Measurements from ENCODE around the gene DIO1.

Gene DIO1

DNA sequence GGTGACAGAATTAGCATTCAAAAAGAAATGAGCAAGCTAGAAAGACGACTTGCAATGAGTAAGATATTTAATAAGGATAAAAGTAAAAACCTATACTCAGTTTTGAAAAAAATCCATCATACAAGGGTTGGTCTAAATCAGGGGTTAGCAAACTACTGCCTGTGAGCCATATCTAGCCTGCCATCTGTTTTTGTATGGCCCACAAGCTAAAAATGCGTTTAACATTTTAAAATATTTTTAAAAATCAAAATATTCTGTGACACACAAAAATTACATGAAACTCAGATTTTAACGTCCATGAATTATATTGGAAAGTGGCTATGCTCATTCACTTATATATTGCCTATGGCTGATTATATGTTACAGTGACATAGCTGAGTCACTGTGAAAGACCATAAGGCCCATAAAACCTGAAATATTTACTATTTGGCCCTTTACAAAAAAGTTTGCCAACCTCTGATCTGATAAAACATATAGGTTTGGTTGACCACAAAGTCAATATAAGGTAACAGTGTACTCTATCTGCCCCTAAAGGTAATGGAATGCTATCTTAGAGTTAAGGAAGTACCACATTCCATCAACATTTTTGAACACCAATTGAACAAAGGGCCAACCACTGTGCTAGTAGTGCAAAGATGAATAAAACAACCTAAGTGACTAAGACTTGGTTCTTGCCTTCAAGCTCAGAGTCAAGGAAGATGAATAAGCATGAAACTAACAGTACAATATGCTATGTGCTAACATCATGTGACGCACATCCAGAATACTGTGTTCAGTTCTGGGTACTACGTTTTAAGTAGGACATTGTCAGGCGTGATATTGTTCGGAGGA, 48.4 kb downstream of the DIO1 start:
- DNase-seq (ENCODE audit: low read depth, low spot score): no peak

- DNase-seq (ENCODE audit: low read depth, low spot score): no peak
Measured at GRCh38 chr1:53943090-53943489, 49.1 kb downstream of the DIO1 start.

- no peak for DNase-seq (ENCODE audit: low read depth, low spot score)
Measured at GRCh38 chr1:53943490-53944043, 49.6 kb downstream of the DIO1 start.

DNA sequence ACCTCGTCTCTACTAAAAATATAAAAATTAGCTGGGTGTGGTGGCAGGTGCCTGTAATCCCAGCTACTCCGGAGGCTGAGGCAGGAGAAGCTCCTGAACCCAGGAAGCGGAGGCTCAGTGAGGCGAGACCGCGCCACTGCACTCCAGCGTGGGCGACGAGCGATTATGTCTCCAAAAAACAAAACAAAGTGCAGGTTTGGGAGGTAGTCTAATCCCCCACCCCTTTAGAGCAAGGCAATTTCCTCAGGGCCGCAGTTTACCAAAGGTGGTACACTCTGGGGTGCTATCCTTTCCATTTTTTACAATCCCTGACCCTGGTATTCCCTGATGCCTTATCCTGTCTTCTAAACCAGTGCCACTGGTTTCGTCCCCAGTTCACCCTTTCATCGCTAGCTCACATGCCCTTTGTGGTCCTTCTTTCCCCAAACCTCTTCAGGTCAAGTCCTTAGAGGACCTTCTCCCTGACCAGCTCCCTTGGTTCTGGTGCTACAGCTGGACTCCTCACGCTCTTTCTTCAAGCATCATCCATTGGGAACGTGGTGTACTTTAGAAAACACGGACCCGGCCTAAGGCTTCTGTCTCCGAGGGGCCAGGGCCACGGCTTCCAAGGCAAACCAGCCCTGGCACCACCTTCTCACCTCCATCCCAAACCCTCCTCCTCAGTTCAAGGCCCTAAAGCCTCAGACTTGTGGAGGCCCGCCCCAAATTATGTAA, 50.6 kb downstream of the DIO1 start:
- no peak for DNase-seq (ENCODE audit: low read depth, low spot score)

DNA sequence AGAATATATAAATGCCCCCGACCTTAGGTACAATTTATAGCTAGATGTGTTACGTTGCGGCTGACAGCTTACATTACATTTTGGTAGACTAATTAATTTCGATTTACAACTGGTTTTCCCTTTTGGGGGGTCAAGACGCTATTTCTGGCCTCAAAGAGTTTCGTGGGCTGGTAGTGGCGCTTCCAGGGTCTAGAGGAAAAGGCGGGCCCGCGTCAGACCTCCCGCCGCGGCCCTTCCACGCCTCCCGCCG, 51.1 kb downstream of the DIO1 start:
- no peak for DNase-seq (ENCODE audit: low read depth, low spot score)

GRCh38 chr1:53945433-53946251, 51.7 kb downstream of the DIO1 start, which contains the start of gene IFT25:
Gene IFT25 (minus strand): TSS chr1:53945699. CDS start chr1:53940082, 5,617 bp downstream.
- DNase-seq (ENCODE audit: low read depth, low spot score): peak; percentile 96

GRCh38 chr1:53946252-53947171, 52.5 kb downstream of the DIO1 start, which contains the start of gene LRRC42:
Gene LRRC42 (plus strand): TSS chr1:53946350. CDS start chr1:53952000, 5,650 bp downstream.
- no peak for DNase-seq (ENCODE audit: low read depth, low spot score)

DNA sequence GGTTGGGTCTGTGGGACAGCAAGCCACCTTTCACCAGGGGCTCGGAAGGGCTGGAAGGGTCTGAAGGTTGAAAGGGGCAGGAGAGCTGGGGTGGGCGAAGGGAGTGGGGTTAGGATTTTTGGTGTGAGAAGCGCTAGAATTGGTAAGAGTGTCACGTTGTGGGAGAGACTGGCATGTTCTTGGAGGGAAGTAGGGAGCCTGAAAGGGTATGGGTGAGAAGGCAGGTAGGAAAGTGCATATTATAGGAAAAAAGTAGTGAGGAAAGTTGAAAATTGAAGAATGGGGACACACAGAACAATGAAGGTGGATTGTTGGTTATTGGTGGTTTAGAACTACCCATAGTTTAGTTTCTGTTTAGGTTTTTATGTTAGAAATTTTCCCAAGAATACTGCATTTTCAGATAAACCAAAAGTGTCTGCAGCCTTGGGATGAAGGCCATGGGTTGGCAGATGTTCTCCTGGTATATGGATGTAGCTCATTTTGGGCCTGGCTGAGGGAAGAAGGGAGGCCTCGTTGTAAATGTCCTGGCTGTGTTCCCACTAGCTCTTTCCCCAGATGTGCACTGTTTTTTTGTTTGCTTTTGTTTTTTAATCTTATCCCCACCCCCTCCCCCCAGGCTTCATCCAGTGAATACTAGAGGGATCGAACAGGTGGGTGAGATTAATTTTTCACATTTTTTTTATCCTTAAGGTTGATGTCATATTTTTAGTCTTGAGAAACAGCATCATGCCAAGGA, 53.4 kb downstream of the DIO1 start:
- no peak for DNase-seq (ENCODE audit: low read depth, low spot score)

- DNase-seq (ENCODE audit: low read depth, low spot score): no peak
Measured at GRCh38 chr1:53948291-53948690, 54.3 kb downstream of the DIO1 start.

- no peak for DNase-seq (ENCODE audit: low read depth, low spot score)
Measured at GRCh38 chr1:53949023-53949990, 55.3 kb downstream of the DIO1 start.

- no peak for DNase-seq (ENCODE audit: low read depth, low spot score)
Measured at GRCh38 chr1:53951697-53952096, 57.7 kb downstream of the DIO1 start.

- DNase-seq (ENCODE audit: low read depth, low spot score): no peak
Measured at GRCh38 chr1:53954128-53954527, 60.1 kb downstream of the DIO1 start.

DNA sequence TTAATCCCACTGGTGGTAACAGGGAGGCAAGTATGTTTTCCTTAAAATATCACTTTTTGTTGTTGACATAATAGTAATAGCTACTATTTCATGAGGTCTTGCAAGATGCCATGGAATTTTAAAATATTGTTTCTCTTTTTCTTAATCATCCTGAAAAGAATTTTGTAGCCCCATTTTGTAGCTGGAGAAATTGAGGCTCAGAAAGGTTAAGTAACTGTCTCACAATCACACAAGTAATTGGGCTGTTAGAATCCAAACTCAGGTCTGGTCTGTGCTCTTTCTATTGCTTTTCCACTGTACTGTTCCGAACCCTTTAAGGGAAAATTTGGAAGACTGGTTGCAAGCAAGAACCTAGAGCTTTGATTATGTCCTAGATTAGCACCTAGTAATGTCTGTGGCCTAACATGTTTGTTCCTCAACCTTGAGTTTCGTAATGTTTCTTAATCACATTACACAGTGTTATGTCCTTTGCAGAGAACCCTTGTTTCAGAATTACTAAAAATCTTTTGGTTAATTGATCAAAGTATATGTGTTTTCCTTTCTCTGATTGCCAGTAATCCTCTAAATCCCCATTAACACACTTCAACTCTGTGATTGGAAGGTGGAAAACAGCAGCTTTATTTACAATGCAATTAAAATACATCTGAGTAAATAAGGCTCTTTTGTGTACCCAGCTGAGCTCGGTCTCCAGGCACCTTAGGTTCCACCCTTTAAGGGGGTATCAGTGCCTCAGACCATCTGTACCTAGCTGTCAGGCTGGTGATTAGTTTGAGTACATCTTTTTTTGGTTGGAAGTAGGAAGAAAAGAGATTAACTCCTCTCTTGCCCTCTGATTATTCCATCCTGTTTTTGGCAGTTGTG, 62.6 kb downstream of the DIO1 start:
- no peak for DNase-seq (ENCODE audit: low read depth, low spot score)

GRCh38 chr1:53957194-53957818, 63.3 kb downstream of the DIO1 start:
- no peak for DNase-seq (ENCODE audit: low read depth, low spot score)

DNA sequence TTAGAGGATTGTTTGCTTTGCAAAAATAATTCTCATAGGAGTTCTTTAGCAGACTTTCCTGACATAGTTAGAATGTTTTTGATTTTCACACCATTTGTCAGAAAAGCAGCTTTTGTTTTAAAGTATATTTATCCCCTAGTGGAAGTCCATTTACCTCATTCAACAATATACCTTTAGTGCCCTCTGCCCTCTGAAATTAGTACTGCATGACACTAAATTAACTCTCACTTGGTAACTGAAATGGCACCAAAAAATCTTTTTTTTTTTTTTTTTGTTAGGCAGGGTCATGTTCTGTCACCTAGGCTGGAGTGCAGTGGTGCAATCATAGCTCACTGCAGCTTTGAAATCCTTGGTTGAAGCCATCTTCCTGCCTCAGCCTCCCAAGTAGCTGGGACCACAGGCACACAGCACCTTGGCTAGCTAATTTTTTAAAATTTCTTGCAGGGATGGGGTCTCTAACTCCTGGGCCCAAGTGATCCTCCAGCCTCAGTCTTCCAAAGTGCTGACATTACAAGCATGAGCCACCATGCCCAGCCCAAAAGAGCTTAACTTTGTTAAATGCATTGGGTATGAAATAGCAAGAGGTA, 65.8 kb downstream of the DIO1 start:
- no peak for DNase-seq (ENCODE audit: low read depth, low spot score)
